Choroid plexus epithelial cell (primary cell): ENCODE data around the gene MEPCE.
A peak's percentile ranks its signal among the peaks of the same experiment; 100 is the strongest.
"Not testable (repeated sequence)": the region's sequence is repeated elsewhere in the genome, so short reads cannot be mapped to it uniquely, and the experiment has no call there.

Source experiments
- DNase-seq: peaks from one replicate; pipeline ENCODE4 v3.0.0-alpha.2; 2010; ENCODE audit warnings: low read depth
- H3K4me3 ChIP-seq: 2 replicates; pipeline ENCODE4 v1.5.1; 2011; ENCODE audit warnings: low read depth, mild to moderate bottlenecking, control low read depth, low read length, moderate library complexity
- TF ChIP-seq, protein P1 (sequence below): conservative IDR thresholded peaks from 2 replicates; pipeline ENCODE4 v1.5.1; 2011; ENCODE audit warnings: low read depth, mild to moderate bottlenecking, control low read depth, inconsistent platforms, low read length, moderate library complexity

MEPCE gene

DNA sequence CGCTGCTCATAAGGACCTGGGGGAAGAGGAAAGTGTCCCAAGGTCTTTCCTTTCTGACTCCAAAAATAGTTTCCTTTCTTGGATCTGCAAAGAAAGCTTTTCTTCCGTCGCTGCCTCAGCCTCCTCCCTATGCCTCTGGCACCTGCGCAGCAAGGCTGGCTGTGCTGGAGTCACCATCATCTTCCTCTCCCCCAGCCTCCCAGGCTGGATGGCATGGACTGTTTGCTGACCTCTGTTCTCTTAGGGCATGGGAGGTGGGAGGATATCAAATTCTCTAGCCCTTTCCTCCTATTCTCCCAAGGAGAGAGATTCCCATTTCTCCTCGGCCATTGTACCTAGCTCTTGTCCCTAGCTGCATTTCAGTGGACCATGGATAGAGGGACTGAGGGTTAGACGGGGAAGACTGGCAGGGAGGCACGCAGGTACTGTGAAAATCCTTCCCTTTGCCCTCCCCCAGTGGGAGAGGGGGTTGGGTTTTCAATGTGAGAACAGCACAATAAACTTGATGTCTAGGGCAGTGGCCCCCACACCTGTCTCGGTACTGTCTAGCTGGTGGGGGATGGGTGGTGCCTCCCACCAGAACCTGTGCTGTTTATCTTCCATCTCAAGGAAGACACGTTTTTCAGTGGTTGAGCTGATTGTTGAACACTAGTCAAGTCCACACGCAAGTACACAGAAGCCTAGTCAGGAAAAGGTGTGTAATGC is 4.1 kb downstream of the MEPCE start:
- TF ChIP-seq, protein P1, sequence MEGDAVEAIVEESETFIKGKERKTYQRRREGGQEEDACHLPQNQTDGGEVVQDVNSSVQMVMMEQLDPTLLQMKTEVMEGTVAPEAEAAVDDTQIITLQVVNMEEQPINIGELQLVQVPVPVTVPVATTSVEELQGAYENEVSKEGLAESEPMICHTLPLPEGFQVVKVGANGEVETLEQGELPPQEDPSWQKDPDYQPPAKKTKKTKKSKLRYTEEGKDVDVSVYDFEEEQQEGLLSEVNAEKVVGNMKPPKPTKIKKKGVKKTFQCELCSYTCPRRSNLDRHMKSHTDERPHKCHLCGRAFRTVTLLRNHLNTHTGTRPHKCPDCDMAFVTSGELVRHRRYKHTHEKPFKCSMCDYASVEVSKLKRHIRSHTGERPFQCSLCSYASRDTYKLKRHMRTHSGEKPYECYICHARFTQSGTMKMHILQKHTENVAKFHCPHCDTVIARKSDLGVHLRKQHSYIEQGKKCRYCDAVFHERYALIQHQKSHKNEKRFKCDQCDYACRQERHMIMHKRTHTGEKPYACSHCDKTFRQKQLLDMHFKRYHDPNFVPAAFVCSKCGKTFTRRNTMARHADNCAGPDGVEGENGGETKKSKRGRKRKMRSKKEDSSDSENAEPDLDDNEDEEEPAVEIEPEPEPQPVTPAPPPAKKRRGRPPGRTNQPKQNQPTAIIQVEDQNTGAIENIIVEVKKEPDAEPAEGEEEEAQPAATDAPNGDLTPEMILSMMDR: no peak
- no peak overlapping the region for H3K4me3 ChIP-seq
- no peak for DNase-seq

DNA sequence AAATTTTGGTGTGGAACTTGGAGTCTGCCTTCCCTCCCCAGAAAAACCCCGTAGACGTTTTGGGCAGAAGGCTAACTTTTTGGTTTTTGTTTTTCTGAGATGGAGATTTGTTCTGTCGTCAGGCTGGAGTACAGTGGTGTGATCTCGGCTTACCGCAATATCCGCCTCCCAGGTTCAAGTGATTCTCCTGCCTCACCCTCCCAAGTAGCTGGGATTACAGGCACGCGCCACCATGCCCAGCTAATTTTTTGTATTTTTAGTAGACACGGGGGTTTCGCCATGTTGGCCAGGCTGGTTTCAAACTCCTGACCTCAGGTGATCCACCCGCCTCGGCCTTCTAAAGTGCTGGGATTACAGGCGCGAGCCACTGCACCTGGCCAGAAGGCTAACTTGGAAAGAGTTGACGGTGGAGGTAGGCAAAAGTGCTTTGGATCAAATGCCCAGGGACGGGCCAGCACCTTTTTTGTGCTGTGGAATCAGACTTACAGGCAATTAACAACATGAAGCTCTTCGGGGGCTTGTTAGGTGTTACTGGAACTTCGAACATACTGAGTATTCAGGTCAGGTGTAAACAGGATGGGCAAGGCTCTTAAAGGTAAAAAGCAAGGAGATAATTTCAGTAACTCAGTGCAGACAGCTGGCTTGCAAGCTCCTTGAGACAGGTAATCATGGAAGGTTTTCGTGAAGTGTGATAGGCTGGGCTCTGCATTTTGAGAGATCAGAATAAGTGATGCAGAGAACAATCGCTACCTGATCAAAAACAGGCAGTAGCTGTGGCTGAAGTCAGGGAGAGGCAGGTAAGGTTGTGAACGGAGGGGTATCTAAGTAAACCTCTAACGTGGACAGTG is 4.9 kb downstream of the MEPCE start:
- H3K4me3 ChIP-seq: peak overlapping the region; percentile 92
- no peak for DNase-seq
- TF ChIP-seq, protein P1: no peak

DNA sequence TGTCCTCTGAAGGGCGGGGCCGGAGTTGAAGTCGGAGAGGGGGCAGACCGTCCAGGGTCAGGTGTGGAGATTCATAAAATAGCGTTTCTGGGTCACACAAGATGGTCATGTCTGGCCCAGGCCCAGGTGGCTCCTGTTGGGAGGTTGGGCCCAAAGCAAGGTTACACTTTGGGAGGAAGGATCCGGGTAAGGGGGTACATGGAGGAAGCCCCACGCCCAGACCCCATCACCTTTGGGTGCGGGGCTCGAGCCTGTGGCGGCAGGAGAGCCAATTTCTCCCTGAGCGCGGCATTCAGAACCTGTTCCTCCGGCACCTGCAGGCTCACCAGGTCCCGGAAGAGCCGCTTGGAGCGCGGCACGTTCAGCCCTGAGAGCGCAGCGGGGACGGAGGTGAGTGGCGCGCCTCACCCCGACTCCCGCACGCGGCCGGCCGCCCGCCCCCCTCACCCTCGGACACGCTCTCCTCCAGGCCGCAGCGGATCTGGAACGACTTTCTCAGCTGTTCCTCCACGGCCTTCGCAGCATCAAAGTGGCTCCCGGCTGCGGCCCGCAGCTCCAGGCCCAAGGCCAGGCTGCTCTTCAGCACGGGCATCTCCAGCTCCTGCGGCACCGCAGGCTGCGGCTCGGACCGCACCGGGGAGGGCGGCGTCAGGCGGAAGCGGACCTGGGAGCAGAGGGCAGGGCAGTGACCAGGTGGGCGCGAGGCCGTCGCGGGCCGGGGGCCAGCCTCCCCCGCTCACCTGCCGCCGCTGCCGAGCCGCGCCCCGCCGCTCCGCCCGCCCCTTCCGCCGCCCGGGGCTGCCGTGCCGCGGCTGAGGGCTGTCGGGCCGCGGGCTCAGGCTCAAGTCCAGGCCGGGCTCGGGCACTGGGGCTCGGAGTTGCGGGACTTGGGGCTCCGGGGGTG is 6.0 kb downstream of the MEPCE start:
- TF ChIP-seq, protein P1: no peak
- peak; percentile 28 for DNase-seq
- H3K4me3 ChIP-seq: peak overlapping the region; percentile 92

DNA sequence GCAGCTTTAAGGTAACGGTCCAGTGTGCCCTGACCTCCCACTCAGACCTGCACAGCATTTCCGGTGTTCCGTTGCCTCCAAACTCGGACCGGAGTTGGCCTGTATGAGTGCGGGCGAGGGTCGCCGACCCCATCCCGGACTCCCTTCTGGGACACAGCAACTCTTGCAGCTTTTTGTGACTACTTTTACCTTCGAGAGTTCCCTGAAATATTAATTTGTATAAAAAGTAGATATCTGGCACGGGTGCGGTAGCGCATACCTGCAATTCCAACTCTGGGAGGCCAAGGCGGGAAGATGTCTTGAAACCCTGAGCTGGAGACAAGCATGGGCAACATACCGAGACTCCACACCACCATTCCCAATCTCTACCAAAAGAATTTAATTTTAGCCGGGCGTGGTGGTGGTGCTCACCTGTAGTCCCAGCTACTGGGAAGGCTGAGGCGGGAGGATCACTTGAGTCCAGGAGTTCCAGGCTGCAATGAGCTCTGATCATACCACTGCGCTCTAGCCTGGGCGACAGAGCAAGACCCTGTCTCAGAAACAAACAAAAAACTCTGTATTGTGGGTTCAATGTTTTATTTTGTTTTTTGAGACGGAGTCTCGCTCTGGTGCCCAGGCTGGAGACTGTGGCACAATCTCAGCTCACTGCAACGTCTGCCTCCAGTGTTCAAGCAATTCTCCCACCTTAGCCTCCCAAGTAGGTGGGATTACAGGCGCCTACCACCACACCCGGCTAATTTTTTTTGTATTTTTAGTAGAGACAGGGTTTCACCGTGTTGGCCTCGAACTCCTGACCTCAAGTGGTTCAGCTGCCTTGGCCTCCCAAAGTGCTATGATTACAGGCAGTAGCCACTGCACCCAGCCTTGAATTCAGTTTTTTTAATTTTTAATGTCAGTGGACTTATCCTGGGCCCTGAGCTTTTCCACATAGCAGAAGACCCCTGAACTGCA is 7.8 kb downstream of the MEPCE start:
- DNase-seq: no peak
- TF ChIP-seq, protein P1: no peak
- no peak overlapping the region for H3K4me3 ChIP-seq

DNA sequence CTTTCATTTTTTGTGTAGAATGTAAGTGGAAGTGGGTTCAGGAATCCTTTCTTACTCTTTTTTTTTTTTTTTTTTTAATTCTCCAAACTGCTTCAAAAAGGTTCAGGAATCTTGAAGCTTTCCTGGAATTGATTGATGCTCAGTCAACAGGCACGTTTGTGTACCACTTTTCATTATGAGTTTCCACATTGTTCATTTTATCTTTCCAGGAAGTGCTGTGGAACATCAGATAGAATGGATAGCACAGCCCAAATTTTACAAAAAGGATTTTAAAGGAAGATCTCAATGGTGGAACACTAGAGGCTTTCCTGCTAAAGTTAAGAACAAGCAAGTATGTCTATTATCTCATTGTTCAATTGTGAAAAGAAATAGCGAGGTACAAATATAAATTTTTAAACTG is 8.5 kb downstream of the MEPCE start:
- no peak for DNase-seq
- TF ChIP-seq, protein P1: no peak
- no peak overlapping the region for H3K4me3 ChIP-seq

DNA sequence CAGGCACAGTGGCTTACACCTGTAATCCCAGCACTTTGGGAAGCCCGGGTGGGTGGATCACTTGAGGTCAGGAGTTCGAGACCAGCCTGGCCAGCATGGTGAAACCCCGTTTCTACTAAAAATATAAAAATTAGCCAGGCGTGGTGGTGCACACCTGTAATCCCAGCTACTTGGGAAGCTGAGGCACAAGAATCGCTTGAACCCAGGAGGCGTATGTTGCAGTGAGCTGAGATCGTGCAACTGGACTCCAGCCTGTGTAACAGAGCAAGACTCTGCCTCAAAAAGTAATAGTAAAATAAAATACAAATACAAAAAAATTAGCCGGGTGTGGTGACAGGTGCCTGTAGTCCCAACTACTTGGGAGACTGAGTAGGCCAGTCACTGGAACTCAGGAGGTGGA is 9.1 kb downstream of the MEPCE start:
- not testable (repeated sequence) for DNase-seq, H3K4me3 ChIP-seq

DNA sequence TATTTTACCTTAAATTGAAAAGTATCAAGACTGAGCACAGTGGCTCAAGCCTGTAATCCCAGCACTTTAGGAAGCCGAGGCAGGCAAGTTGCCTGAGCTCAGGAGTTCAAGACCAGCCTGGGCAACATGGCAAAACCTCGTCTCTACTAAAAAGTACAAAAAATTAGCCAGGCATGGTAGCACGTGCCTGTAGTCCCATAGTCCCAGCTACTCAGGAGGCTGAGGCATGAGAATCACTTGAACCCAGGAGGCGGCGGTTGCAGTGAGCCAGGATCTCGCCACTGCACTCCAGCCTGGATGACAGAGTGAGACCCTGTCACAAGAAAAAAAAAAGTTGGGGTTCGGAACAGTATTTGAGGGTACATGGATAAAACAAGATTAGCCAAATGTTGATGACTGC is 9.6 kb downstream of the MEPCE start:
- H3K4me3 ChIP-seq: not testable (repeated sequence)

More for the DNA sequence above, 9.6 kb downstream of the MEPCE start:
- DNase-seq: not testable (repeated sequence)
